Hematopoietic multipotent progenitor cell treated with erythropoietin and hydrocortisone succinate and interleukin-3 and kit ligand, for 4 days (in vitro differentiated cells): Measurements from ENCODE around the gene GRM4.
"Not testable (repeated sequence)": the region's sequence is repeated elsewhere in the genome, so short reads cannot be mapped to it uniquely, and the experiment has no call there.

Experiments used
- DNase-seq: peaks from one replicate; pipeline ENCODE4 v3.0.0-alpha.2; 2015

Gene GRM4

DNA sequence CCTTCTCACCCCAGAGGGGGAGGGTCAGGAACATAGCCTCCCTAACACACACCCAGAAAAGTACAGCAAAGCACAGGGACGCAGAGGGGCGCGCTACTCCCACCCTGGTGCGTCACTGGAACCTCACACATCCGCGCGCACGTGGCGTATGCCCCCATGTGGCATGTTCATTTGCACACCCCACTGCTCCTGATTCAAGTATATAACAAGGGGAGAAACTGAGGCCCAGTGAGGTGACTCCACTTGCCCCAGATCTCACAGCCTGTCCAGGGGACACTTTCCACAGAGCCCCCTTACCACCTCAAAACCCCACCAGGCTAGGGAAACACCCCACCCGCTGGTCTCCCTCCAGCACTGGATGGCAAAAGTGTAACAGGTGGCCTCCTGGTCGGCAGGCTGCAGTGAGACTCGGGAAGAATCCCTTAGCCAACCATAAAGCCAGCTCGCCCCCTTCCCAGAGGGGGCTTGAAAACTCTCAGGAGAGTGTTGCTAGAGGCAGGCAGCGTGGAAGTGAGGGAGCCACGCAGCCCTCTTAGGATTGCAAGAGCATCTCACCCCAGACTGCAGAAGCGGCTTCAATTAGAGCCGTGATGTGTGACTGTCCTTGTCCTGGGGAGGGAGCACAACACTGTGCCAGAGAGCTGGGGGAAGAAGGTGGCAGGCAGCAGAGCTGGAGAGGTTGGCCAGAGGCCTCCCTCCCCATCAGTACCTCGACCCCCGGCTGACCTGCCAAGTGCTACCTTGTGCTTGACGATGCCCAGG is at the start of gene GRM4:
Gene GRM4 (minus strand): TSS at position 67 of the 762 bp plus-strand sequence. CDS start 12,591 bp downstream, outside the sequence.
- DNase-seq: no peak

DNA sequence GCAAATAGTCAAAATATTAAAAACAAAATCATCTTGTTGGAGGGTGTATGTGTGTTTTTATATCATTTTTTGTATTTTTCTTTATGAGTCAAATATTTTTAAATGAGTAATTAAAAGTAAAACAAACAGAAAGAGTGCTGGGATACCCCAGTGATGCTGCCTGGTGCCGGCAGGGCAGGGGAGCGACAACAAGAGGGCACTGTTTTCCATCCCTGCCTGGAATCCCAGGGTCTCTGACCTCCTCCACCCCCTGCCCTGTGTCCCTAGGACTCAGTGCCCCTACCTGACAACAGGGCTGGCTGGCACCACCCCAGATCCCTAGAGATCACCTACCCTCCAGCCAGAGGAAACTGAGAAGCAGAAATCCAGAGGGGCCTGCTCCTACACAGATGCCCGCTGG is 48.9 kb upstream of the GRM4 start:
- DNase-seq: no peak

DNA sequence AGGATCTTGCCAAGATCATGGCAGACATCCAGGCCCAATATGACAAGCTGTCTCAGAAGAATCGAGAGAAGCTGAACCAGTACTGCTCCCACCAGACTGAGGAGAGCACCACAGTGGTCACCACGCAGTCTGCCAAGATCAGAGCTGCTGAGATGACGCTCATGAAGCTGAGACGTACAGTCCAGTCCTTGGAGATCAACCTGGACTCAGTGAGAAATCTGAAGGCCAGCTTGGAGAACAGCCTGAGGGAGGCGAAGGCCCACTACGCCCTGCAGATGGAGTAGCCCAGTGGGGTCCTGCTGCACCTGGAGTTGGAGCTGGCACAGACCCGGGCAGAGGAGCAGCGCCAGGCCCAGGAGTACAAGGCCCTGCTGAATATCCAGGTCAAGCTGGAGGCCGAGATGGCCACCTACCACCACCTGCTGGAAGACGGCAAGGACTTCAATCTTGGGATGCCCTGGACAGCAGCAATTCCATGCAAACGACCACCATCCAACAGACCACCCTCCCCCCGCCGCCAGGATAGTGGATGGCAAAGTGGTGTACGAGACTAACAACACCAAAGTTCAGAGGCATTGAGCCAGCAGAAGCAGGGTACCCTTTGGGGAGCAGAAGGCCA is 44.7 kb upstream of the GRM4 start:
- DNase-seq: no peak

DNA sequence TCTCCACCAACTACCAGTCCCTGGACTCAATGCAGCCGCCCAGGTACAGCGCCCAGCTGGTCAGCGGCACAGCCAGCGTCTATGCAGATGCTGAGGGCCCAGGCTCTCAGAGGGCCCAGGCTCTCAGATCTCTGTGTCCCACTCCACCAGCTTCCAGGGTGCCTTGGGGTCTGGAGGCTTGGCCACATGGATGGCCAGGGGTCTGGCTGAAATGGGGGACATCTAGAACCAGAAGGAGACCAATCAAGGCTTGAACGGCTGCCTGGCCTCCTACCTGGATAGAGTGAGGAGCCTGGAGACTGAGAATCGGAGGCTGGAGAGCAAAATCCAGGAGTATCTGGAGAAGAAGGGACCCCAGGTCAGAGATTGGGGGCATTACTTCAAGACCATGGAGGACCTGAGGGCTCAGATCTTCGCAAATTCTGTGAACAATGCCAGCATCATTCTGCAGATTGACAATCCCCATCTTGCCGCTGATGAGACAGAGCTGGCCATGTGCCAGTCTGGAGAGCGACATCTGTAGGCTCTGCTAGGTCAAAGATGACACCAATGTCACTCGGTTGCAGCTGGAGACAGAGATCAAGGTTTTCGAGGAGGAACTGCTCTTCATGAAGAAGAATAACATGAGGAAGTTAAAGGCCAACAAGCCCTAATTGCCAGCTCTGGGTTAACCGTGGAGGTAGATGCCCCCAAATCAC is 44.1 kb upstream of the GRM4 start:
- peak; percentile 77 for DNase-seq

DNA sequence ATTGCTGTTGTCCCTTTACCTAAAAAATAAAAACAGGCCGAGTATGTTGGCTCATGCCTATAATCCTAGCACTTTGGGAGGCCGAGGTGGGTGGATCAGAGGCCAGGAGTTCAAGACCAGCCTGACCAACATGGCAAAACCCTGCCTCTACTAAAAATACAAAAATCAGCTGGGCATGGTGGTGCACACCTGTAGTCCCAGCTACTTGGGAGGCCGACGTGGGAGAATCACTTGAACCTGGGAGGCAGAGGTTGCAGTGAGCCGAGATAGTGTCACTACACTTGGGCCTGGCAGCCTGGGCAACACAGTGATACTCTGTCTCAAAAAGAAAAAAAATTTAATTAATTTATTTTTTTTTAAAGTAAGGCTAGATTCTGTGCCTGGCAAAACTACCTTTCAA is 38.8 kb upstream of the GRM4 start:
- not testable (repeated sequence) for DNase-seq

DNA sequence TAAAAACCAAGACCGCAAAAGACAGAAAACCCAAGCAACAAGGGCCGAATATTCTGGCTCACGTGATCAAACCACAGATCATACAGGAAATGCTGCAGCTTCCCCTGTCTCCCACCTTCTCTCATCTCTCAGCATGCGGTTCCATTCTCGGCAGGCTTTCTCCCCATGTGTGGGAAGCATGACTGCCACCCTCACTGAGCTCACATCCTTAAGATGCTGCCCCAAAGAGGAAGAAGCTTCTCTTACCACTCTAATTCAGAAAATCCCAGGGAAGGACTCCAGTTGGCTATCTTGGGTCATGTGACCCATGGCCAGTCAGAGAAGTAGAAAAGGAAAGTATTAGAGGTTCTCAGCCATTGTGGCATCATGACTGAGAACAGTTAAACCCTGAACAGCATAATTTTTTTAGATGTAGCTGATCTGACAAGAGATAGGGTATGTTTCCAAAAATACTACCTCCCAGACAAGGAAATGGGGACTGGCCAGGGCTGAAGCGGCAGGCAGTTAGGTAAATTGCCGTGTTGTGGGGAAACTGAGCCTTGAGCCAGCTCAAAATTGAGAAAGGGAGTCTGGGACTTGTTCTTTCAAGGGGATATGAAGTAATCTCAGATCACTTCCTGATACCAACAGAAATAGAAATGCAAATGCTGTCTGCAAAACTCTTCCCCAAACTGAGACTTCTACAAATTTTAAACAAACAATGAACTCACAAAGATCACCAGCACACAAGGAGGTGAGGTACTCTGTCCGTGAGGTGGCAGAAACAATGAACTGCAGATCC is 37.1 kb upstream of the GRM4 start:
- peak; percentile 70 for DNase-seq

DNA sequence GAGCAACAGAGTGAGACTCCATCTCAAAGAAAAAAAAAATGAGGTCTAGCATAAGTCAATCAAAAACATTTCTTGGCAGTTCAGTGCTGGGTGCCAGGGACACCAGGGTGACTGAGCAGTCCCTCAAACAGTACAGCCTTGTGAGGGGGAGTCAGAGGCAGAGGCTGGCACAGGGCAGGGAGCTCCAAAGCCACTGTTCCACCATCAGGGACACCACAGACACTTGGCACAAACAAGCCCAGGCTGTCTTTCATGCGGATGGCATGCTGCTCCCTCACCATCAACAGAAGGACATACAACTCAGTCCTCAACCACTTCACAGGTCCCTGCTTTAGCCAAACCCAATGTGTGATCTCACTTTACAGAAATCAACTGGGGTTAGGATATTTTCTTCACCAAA is 36.0 kb upstream of the GRM4 start:
- DNase-seq: no peak

DNA sequence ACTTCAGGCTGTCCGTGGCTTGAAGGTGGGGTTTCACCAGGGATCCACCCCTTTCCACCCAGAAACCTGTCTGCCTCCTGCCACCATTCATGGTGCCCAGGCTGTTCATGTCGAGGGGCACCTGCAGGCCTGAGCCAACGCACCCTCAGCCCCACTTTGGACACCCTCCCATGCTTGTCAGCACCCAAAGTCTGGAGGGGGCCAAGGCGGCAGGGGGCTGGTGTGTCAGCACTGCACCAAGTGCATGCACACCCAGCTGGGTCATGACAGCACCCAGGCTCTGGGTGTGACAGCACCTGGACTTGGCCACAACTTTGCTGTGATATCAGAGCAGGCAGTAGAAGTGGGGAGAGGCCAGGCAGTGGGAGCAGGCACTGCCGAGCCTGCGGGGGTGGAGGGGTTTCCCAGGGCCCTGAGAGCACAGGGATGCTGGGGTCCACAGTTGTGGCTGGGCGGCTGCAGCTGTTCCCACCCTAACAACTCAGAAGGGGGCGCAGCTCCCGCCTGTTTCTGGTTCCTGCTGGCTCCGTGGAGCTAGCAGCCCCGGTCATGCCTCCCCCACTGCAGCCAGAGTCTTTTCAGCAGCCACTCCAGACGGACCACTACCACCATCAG is 33.3 kb upstream of the GRM4 start:
- DNase-seq: no peak

DNA sequence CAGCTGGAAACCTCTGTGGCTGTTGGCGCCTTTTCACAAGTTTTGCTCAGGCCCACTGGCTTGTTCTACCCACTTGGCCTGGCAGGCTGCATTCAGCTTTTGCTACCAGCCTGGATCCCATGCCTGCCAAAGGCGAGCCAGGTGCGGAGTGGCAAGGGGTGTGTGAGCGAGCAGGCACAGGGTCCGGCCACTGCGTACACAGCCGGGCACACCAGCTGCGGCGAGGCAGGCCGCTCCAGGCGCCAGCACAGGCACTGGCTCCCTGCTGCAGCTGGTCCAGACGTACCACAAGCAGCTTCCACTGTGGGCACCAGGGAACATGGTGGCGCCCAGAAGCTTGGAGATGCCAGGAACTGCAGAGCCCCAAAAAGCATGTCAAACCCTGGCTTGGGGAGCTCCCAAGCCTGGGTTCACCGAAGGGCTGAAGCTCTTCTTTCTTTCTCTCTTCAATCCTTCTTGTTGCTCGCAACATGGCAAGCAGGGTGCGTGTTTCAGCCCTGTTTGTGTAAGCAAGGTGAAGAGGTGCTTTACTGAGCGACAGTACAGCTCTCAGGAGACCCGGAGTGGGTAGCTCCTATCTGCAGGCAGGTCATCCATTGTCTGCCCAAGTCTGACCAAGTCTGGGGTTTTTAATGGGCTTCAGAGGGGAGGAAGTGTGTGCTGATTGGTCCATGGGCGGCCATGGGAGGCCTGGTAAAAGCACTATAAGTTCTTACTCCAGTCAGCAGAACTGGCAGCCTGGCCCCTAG is 32.6 kb upstream of the GRM4 start:
- DNase-seq: no peak

DNA sequence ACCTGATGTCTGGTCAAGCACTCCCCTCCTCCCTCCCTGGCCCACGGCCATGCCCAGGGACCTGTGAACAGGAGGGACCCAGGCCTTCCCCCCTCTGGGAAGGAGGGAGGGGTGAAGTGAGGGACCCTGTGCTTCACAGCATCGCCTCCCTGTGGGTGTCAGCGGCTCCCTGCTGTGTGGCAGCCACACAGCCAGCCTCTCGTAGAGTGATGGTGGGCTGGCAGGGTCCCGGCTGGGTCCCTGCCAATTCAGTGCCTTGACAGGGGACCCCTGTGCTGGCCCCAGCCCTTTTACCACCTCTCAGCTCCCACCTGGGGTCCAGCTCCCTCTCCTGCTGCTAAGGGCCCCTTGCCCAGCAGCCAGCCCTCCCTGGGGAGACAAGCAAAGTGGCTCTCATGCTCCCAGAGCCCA is 31.3 kb upstream of the GRM4 start:
- DNase-seq: no peak

DNA sequence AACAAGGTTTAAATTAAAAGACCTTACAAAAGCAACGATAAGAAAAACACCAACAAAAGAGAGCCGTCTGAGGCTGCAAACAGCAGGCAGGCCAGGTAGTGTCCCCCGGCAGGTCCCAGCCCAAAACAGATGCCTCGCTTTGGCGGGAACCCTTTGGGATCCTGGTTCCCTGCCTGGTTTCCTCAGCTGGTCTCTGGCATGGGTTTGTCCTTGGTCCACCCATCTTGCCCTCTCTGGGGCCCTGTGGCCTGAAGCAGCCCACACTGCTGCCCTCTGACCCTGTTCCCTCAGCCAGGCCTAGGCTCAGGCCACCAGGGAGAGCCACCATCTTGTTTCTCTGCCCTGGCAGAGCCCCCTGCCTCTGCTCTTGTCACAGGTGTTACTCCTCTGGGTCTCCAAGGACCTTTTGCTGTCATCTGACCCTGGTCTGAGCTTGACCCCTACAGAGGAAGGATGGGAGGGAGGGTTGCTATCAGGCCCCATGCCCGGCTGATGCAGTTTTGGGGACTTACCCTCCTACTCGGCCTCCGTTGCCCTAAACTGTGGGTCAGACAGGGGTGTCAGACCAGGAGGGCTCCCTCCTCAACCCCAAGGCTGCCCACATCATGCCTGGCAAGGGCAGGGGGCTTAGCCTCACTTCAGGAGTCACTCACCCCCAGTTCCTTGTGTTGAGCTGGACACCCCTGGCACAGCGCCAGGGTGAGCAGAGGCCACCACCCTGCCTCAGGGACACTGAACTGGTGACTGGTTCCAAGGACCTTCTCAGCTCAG is 30.6 kb upstream of the GRM4 start:
- DNase-seq: no peak

DNA sequence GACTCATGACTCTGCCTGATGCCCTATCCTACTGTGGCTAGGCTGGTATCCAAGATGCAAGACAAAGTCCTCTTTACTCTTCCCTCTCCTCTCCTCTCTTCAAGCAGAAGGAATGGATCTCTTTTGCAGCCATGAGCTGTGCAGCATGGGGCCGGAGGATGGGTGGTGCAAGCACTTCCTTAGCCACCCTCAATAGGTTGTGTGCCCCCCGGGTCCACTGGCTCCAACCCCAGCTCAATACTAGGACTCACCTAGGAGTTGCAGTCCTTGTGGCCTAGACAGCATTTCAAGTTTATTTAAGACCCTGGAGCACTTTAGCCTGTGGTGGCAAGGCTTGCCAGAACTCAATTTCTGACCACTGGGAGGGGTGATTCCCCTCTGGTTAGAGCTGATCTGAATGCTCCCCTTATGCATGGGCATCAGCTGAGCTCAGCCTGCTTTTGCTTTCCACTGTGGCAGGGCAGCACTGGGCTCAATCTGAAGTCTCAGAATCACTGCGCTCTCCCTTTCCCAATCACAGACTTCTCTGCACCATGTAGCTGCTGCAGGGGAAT is 29.0 kb upstream of the GRM4 start:
- DNase-seq: no peak

DNA sequence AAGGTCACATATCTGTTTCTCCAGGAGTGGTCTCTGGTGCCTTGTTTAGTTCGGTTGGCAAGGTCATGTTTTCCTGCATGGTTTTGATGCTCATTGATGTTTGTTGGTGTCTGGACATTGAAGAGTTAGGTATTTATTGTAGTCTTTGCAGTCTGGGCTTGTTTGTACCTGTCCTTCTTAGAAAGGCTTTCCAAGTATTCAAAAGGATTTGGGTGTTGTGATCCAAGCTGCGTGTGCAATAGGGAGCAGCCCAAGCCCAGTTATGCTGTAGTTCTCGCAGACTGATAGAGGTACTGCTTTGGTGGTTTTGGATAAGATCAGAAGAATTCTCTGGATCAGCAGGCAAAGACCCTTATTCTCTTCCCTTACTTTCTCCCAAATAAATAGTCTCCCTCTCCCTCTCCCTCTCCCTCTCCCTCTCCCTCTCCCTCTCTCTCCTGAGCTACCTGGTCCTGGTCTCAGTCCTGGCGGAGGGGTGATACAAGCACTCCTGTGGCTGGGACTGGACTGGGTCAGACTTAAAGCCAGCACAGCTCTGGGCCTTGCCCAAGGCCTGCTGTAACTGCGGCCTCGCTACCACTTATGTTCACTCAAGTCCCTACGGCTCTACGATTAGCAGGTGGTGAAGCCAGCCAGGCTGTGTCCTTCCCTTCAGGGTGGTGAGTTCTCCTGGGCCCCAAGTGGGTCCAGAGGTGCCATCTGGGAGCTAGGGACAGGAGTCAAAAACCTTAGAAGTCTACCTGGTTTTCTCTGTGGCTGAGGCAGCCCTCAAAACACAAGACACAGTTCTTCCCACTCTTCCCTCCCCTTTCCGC is 27.3 kb upstream of the GRM4 start:
- no peak for DNase-seq

DNA sequence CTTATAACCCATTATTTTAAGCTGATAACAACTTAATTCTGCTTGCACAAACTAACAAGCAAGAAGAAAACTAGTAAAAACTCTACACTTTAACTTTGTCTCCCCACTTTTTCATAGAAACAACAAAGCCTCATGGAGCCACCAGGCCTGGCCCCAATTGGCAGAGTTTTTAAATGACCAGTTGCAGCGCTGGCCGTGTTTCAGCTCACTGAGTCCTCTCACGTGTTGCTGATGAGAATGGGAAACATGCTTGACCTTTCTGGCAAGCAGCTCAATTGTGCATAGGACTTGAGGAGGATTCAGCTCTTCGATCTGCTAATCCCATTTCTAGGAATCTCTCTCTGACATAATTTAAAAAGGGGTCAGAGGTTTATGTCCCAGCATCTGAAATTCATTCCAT is 24.5 kb upstream of the GRM4 start:
- DNase-seq: no peak

DNA sequence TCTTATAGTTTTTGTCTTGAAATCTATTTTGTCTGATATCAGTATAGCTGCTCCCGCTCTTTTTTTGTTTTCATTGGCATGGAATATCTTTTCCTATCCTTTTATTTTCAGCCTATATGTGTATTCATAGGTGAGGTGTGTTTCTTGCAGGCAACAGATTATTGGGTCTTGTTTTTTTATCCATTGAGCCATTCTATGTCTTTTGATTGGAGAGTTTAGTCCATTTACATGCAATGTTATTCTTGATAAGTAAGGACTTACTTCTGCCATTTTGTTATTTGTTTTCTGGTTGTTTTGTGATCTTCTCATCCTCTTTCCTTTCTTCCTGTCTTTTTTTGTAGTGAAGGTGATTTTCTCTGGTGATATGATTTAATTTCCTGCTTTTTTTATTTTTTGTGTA is 24.0 kb upstream of the GRM4 start:
- no peak for DNase-seq

DNA sequence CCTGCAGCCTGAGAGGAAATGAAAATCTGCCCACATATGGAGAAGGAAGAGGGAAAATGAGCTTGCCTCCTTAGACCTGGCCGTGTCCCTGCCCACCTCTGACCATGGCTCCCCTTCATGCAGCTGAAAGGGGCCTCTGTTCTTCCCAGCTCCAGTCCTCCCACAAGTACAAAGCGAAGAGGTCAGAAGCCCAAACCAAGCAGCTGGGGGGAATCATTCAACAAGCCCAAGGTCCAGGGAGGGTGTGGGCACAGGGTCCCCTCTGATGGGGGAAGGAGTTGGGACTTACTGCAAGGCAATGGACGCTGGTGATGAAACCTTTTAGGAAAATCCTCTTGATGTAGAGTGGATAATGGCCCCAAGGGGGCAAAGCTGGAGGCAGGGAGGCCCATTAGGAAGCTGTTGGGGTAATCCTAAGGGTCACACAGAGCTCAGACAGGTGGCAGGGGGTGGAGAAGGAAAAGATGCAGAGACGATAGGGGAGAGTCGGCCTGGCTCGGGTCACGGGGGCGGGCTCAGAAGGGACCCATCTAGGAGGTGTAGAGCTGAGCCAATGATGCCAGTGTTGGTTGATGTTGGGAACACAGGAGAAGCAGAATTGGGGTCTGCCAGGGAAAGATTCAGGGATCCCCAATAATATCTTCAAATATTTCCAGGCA is 16.1 kb upstream of the GRM4 start:
- no peak for DNase-seq

DNA sequence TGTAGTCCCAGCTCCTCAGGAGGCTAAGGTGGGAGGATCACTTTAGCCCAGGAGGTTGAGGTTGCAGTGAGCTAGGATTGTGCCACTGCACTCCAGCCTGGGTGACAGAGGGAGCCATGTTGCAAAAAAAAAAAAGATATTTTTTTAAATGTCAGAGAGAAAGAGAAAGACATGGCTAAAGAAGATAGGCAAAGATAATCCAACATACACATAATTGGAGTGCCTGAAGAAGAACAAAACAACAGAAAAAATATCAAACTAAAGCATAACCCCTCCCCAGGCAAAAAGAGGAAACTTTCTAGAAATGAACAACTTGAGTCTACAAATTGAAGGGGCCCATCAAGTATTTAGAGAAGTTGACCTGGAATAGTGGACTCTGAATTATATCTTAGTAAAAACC is 14.0 kb upstream of the GRM4 start:
- DNase-seq: no peak

DNA sequence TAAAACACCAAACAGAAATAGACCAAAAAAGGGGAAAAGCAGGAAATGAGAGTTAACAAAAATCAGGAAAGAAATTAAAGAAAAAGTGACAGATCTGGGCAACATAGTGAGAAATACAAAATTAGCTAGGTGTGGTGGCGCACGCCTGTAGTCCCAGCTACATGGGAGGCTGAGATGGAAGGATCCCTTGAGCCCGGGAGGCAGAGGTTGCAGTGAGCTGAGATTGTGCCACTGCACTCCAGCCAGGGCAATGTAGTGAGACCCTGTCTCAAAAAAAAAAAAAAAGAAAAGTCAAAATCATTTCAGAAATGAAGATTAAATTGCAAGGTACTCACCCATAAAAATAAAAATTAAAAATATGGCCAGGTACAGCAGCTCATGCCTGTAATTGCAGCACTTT is 13.0 kb upstream of the GRM4 start:
- DNase-seq: no peak

DNA sequence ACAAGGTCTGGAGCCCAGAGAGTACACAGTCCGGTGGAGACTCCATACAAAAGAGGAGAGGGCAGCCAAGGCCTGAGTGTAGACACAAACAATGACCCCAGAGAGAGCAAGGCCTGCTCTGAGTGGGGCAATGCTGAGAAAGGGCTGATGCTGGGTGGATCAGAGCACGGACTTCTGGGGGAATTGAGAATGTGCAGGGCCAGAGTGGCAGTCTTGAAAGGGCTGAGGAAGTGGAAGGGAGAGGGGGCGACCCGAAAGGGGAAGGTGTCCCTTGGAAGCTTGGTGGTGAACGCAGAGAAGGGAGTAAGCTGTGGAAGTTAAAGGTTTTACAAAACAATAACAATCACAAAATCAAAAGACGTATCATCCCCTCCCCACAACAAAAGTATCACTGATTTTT is 12.0 kb upstream of the GRM4 start:
- no peak for DNase-seq
